GM23338 (cell line): Measurements from ENCODE around the gene SH3GLB1. TPM values are rescaled to one million over a fixed set of nuclear protein-coding genes. Genes with fewer than 3 reads are reported as not detected.

Experiments
- ATAC-seq: fragments of 200-7000 bp; cut with Tn5 transposase; 3 replicates; pipeline ENCODE4 v1.9.1; 2020
- DNase-seq: peaks from one replicate; pipeline ENCODE4 v3.0.0-alpha.2; 2015; ENCODE audit warnings: low spot score
- H2AFZ ChIP-seq: fragments of 200-600 bp; sonication (generic); 2 replicates; pipeline ENCODE4 v1.8.0; 2016; ENCODE audit warnings: antibody characterized with exemption, mild to moderate bottlenecking, moderate library complexity
- H3F3A ChIP-seq: fragments of 200-600 bp; sonication (generic); replicated peaks from 2 replicates; pipeline ENCODE4 v1.8.0; 2017; ENCODE audit warnings: antibody characterized with exemption, mixed run types, low read depth
- H3K27ac ChIP-seq: fragments of 200-600 bp; sonication (generic); 2 replicates; pipeline ENCODE4 v1.6.1; 2016; ENCODE audit warnings: low read depth
- H3K27me3 ChIP-seq: fragments of 200-600 bp; sonication (generic); 2 replicates; pipeline ENCODE4 v1.8.0; 2016; ENCODE audit warnings: mild to moderate bottlenecking, mixed run types, moderate library complexity; ENCODE audit not compliant: insufficient read depth
- H3K36me3 ChIP-seq: fragments of 200-600 bp; sonication (generic); 2 replicates; pipeline ENCODE4 v1.8.0; 2016; ENCODE audit warnings: mild to moderate bottlenecking; ENCODE audit not compliant: insufficient read depth
- H3K4me1 ChIP-seq: fragments of 200-600 bp; sonication (generic); 2 replicates; pipeline ENCODE4 v1.8.0; 2016; ENCODE audit warnings: mild to moderate bottlenecking, moderate library complexity; ENCODE audit not compliant: insufficient read depth
- H3K4me2 ChIP-seq: fragments of 200-600 bp; sonication (generic); 2 replicates; pipeline ENCODE4 v1.7.1; 2017; ENCODE audit warnings: mixed run types
- H3K4me3 ChIP-seq: fragments of 200-600 bp; sonication (generic); 2 replicates; pipeline ENCODE4 v1.6.1; 2016; ENCODE audit warnings: mixed run types
- H3K79me2 ChIP-seq: fragments of 200-600 bp; sonication (generic); replicated peaks from 2 replicates; pipeline ENCODE4 v1.8.0; 2017; ENCODE audit warnings: mild to moderate bottlenecking; ENCODE audit not compliant: insufficient read depth
- H3K9me2 ChIP-seq: fragments of 200-600 bp; sonication (generic); 2 replicates; pipeline ENCODE4 v1.8.0; 2017; ENCODE audit not compliant: insufficient read depth
- H4K20me1 ChIP-seq: fragments of 200-600 bp; sonication (generic); replicated peaks from 2 replicates; pipeline ENCODE4 v1.8.0; 2017; ENCODE audit warnings: mild to moderate bottlenecking; ENCODE audit not compliant: insufficient read depth
- H3K27ac Mint-ChIP-seq: 2 replicates; pipeline ENCODE4 v1.8.0; 2020; ENCODE audit warnings: inconsistent platforms, mild to moderate bottlenecking, moderate library complexity, mixed read lengths
- H3K27me3 Mint-ChIP-seq: 3 replicates; pipeline ENCODE4 v1.8.0; 2022; ENCODE audit warnings: low read depth, mild to moderate bottlenecking, moderate library complexity, mixed read lengths, inconsistent platforms; ENCODE audit not compliant: insufficient read depth, poor library complexity
- H3K36me3 Mint-ChIP-seq: 3 replicates; pipeline ENCODE4 v1.8.0; 2021; ENCODE audit warnings: low read depth, mild to moderate bottlenecking, inconsistent platforms, moderate library complexity, mixed read lengths
- H3K4me1 Mint-ChIP-seq: 3 replicates; pipeline ENCODE4 v1.8.0; 2020; ENCODE audit warnings: mild to moderate bottlenecking, inconsistent platforms, mixed read lengths
- H3K4me3 Mint-ChIP-seq: 3 replicates; pipeline ENCODE4 v1.8.0; 2021; ENCODE audit warnings: moderate library complexity, mild to moderate bottlenecking, inconsistent platforms, mixed read lengths
- H3K9me3 Mint-ChIP-seq: 3 replicates; pipeline ENCODE4 v1.8.0; 2020; ENCODE audit warnings: moderate library complexity, mild to moderate bottlenecking, inconsistent platforms, mixed read lengths
- CTCF ChIP-seq, 2 experiments: fragments of 200-600 bp in 1 of 2; sonication (generic) in 1 of 2; conservative IDR thresholded peaks; 2 replicates each; pipeline versions ENCODE4 v1.5.1 to v1.6.1; 2016 to 2017; ENCODE audit warnings: antibody characterized with exemption in 2 of 2, low read depth in 2 of 2, mild to moderate bottlenecking in 2 of 2, moderate library complexity in 1 of 2
- JUNB ChIP-seq: IDR thresholded peaks from one replicate; pipeline ENCODE4 v1.6.1; 2016; ENCODE audit warnings: antibody characterized with exemption; ENCODE audit not compliant: unreplicated experiment
- POLR2AphosphoS5 ChIP-seq: IDR thresholded peaks from 2 replicates; pipeline ENCODE4 v1.6.1; 2016; ENCODE audit warnings: antibody characterized with exemption, low read depth
- REST ChIP-seq: IDR thresholded peaks from one replicate; pipeline ENCODE4 v1.6.1; 2018; ENCODE audit warnings: antibody characterized with exemption; ENCODE audit not compliant: unreplicated experiment
- STAT1 ChIP-seq: IDR thresholded peaks from one replicate; pipeline ENCODE4 v1.6.1; 2016; ENCODE audit warnings: antibody characterized with exemption; ENCODE audit not compliant: unreplicated experiment
- polyA plus RNA-seq: library from polyadenylated mRNA; unstranded; fragments of >200 nt; fragmentation: Nextera tagmentation; extraction: Ambion mirVana; gene quantifications from 2 replicates; pipeline ENCODE4 v1.2.1, GENCODE V29; 2016
- total RNA-seq: library from RNA; depleted of rRNA; stranded (reverse); fragments of >200 nt; shearing (Covaris generic); gene quantifications from 2 replicates; pipeline ENCODE4 v1.2.3, GENCODE V29; 2014

The SH3GLB1 gene
- total and polyA plus RNA-seq, 2 experiments from 2014 or later = 21.4 to 29.4 TPM

- TF ChIP-seq POLR2AphosphoS5 = no peak
Observed at GRCh38 chr1:86731416-86731815, 27.0 kb downstream of the SH3GLB1 start (continued).

DNA sequence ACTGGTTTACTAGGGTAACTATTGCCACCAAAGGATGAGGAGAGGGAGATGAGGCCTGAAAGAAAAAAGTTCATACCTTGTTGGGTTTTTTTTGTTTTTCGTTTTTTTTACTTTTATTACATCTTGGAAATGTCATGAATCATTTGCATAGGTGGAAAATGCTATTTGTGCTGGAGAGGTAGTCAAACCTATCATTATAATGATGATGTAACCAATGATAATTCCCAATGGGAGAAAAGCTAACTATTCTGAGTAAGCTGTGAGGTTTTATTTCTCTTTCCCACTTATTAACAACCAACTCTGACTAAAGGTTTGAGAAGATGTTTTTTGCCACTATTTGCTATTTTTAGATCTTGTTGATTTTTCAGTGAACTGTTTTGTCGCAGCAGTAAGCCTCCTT lies 29.0 kb downstream of the SH3GLB1 start:
- no peak overlapping the region for H3K4me3 ChIP-seq
- no peaks in the 10 kb centered on the region for H3K79me2 ChIP-seq
- no peak for ATAC-seq
- no peaks in the 10 kb centered on the region for H3K9me2 ChIP-seq
- Mint-ChIP-seq H3K27me3 (no peaks in the 10 kb centered on the region), H3K4me3 (no peak overlapping the region), H3K9me3 (no peaks in the 10 kb centered on the region), H3K27ac (peak overlapping the region; percentile 80; the same call in 1 of the 2 replicates), H3K4me1 (no peaks in the 10 kb centered on the region), H3K36me3 (peaks cover 22% of the 10 kb centered on the region)
- no peaks in the 10 kb centered on the region for H3K4me1 ChIP-seq
- no peak overlapping the region for H2AFZ ChIP-seq
- H3F3A ChIP-seq = no peaks in the 10 kb centered on the region
- no peak overlapping the region for H3K4me2 ChIP-seq
- H3K27ac ChIP-seq = no peak overlapping the region
- 0 out of 2 replicates have a peak, but pooled peaks cover 3% of the 10 kb centered on the region for H4K20me1 ChIP-seq
- no peaks in the 10 kb centered on the region for H3K27me3 ChIP-seq
- DNase-seq = no peak
- peaks cover 7% of the 10 kb centered on the region; the same call in 1 of the 2 replicates for H3K36me3 ChIP-seq
- no peak for TF ChIP-seq JUNB

DNA sequence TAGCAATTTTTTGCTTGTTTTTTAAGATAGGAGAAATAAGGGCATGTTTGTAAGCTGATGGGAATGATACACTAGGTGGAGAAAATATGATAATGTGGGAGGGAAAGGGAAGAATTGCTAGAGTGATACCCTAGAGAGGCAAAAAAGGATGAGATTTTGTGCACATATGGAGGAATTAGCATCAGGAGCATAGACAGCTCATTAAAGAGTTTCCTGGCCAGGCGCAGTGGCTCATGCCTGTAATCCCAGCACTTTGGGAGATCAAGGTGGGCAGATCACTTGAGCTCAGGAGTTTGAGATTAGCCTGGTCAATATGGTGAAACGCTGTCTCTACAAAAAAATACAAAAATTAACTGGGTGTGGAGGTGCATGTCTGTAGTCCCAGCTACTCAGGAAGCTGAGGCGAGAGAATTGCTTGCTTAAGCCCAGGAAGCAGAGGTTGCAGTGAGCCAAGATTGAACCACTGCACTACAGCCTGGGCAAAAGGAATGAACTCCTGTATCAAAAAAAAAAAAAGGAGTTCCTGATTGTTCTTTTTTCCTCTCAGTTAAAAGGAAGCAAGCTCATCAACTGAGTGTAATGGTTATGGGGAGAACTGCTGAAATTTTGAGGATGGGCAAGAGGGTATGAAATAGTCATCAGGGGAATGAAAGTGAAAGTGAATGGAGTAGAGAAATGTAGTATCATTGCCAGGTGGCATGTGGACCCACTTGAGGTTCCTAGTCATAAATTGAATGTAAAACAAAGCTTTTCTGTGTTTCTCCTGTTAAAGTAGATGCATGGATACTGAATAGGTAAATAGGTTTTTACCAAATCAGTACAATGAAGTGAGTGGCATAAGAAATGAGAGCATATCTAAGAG lies 35.5 kb downstream of the SH3GLB1 start:
- TF ChIP-seq CTCF (conservative IDR thresholded peaks at IDR 0.05; ENCODE audit: low read depth in 2 of 2) (no peak), STAT1 (no peak), REST (no peak)
- Mint-ChIP-seq H3K27ac (no peak overlapping the region), H3K36me3 (peaks cover 23% of the 10 kb centered on the region), H3K4me1 (no peaks in the 10 kb centered on the region), H3K9me3 (no peaks in the 10 kb centered on the region), H3K4me3 (no peak overlapping the region), H3K27me3 (no peaks in the 10 kb centered on the region)
- no peak for DNase-seq
- no peak overlapping the region for H2AFZ ChIP-seq
- H3K79me2 ChIP-seq = no peaks in the 10 kb centered on the region
- no peaks in the 10 kb centered on the region for H3K27me3 ChIP-seq
- no peak overlapping the region for H3K4me3 ChIP-seq
- no peaks in the 10 kb centered on the region for H3K4me1 ChIP-seq
- H3K36me3 ChIP-seq = peaks cover 13% of the 10 kb centered on the region
- H3K9me2 ChIP-seq = no peaks in the 10 kb centered on the region
- no peak overlapping the region for H3K27ac ChIP-seq
- H3F3A ChIP-seq = no peaks in the 10 kb centered on the region
- H3K4me2 ChIP-seq = no peak overlapping the region
- ATAC-seq = no peak
- 0 out of 2 replicates have a peak, but pooled peaks cover 3% of the 10 kb centered on the region for H4K20me1 ChIP-seq
